GM12872 (cell line): Measurements from ENCODE around the gene BCL6B.

Source experiments
- CTCF ChIP-seq: IDR thresholded peaks from 3 replicates; pipeline ENCODE4 v1.5.1; 2011; ENCODE audit warnings: low read depth, mild to moderate bottlenecking, low read length, moderate library complexity; ENCODE audit not compliant: insufficient read depth

The BCL6B gene

GRCh38 chr17:6995500-6996255, 27.2 kb upstream of the BCL6B start, which contains the start of gene ALOX12:
ALOX12 (plus strand) TSS chr17:6996049; CDS start chr17:6996118, 69 bp downstream.
- TF ChIP-seq CTCF, result no peak

GRCh38 chr17:6996256-6997011, 26.4 kb upstream of the BCL6B start:
- TF ChIP-seq CTCF, result no peak

- no peak for TF ChIP-seq CTCF
Observed at GRCh38 chr17:6997171-6997570, 25.7 kb upstream of the BCL6B start.

GRCh38 chr17:6998855-6999508, 23.9 kb upstream of the BCL6B start:
- TF ChIP-seq CTCF, result no peak

- peak; percentile 61 for TF ChIP-seq CTCF
Observed at GRCh38 chr17:7001318-7001961, 21.4 kb upstream of the BCL6B start.

- no peak for TF ChIP-seq CTCF
Observed at GRCh38 chr17:7002288-7003047, 20.4 kb upstream of the BCL6B start.

GRCh38 chr17:7003745-7004144, 19.1 kb upstream of the BCL6B start:
- TF ChIP-seq CTCF, result no peak
